22Rv1 (cell line): Measurements from ENCODE around the gene CTNNA3.

Experiments
- CTCF ChIP-seq: fragments of 450-650 bp; IDR thresholded peaks from 2 replicates; pipeline ENCODE4 v1.5.1; 2017; ENCODE audit warnings: mild to moderate bottlenecking
- ZFX ChIP-seq: fragments of 450-650 bp; IDR thresholded peaks from 2 replicates; pipeline ENCODE4 v1.6.1; 2017; ENCODE audit warnings: antibody characterized with exemption, borderline replicate concordance

- TF ChIP-seq CTCF (no peak), ZFX (no peak)
Measured at GRCh38 chr10:66550351-66550750, 1145.6 kb downstream of the CTNNA3 start.
